ENCODE results near the gene IKZF3.

The IKZF3 gene

DNA sequence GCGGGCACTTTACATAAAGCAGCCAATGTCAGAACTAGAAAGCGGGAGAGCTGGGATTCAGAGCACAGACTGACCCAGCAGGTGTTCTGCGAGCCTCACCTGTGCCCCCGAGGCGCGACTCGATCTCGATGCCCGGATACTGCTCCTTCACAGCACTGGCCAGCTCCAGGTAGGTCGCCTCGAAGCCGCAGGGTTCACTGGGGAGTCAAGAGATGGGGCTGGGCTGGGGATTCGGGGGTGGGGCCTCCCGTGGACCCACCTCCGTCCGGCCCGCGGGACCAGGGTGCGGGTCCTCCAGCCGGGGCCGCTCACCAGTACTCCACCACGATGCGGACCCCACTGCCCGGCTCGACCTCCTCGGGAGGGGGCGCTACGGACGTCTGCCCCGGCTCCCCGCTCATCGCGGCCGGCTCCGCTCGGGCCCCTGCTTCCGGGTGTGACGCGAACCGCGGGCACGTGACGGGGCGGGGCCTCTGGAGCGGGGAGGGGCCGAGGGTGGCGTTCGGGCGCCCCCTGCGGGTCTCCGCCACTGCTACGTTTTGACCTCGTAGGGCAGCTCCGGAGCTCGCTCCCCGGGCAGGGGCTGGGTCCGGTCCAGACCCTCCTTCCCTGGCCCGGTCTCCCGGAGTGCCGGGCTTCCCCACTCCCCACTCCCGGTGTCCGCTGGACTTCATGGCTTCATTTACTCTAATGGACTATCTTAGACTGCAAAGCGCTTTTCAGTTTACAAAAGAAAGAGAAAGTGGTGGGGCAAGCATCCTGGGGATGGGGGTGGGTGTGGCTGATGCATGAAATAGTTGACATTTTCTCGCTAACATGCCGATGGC, 133.8 kb downstream of the IKZF3 start, which contains the start of gene MIEN1 (continued):
- TF ChIP-seq, protein P1, sequence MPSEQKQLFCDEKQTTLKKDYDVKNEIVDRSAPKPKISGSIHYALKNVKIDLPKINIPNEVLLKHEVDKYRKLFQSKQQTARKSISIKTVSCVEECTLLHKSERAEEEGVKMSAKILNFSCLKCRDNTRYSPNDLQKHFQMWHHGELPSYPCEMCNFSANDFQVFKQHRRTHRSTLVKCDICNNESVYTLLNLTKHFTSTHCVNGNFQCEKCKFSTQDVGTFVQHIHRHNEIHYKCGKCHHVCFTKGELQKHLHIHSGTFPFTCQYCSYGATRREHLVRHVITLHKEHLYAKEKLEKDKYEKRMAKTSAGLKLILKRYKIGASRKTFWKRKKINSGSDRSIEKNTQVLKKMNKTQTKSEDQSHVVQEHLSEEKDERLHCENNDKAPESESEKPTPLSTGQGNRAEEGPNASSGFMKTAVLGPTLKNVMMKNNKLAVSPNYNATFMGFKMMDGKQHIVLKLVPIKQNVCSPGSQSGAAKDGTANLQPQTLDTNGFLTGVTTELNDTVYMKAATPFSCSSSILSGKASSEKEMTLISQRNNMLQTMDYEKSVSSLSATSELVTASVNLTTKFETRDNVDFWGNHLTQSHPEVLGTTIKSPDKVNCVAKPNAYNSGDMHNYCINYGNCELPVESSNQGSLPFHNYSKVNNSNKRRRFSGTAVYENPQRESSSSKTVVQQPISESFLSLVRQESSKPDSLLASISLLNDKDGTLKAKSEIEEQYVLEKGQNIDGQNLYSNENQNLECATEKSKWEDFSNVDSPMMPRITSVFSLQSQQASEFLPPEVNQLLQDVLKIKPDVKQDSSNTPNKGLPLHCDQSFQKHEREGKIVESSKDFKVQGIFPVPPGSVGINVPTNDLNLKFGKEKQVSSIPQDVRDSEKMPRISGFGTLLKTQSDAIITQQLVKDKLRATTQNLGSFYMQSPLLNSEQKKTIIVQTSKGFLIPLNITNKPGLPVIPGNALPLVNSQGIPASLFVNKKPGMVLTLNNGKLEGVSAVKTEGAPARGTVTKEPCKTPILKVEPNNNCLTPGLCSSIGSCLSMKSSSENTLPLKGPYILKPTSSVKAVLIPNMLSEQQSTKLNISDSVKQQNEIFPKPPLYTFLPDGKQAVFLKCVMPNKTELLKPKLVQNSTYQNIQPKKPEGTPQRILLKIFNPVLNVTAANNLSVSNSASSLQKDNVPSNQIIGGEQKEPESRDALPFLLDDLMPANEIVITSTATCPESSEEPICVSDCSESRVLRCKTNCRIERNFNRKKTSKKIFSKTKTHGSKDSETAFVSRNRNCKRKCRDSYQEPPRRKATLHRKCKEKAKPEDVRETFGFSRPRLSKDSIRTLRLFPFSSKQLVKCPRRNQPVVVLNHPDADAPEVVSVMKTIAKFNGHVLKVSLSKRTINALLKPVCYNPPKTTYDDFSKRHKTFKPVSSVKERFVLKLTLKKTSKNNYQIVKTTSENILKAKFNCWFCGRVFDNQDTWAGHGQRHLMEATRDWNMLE (tag by site-specific recombination; conservative IDR thresholded peaks at IDR 0.05; ENCODE audit: low read depth), result no peak
- TF ChIP-seq, protein P2, sequence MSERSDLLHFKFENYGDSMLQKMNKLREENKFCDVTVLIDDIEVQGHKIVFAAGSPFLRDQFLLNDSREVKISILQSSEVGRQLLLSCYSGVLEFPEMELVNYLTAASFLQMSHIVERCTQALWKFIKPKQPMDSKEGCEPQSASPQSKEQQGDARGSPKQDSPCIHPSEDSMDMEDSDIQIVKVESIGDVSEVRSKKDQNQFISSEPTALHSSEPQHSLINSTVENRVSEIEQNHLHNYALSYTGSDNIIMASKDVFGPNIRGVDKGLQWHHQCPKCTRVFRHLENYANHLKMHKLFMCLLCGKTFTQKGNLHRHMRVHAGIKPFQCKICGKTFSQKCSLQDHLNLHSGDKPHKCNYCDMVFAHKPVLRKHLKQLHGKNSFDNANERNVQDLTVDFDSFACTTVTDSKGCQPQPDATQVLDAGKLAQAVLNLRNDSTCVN (tag by site-specific recombination; optimal IDR thresholded peaks at IDR 0.05), result peak; percentile 90
- TF ChIP-seq ZNF768 (tag by site-specific recombination; IDR thresholded peaks at IDR 0.05), result no peak
- TF ChIP-seq INSM2 (tag by site-specific recombination; IDR thresholded peaks at IDR 0.05), result 0 out of 2 replicates have a peak, but pooled peaks have one; percentile 35
- no peak for TF ChIP-seq ZNF354C (tag by site-specific recombination; IDR thresholded peaks at IDR 0.05; ENCODE audit: borderline replicate concordance, low read depth)
- TF ChIP-seq SP3 (tag by site-specific recombination; IDR thresholded peaks at IDR 0.05), result peak; percentile 99
- TF ChIP-seq, protein P3, sequence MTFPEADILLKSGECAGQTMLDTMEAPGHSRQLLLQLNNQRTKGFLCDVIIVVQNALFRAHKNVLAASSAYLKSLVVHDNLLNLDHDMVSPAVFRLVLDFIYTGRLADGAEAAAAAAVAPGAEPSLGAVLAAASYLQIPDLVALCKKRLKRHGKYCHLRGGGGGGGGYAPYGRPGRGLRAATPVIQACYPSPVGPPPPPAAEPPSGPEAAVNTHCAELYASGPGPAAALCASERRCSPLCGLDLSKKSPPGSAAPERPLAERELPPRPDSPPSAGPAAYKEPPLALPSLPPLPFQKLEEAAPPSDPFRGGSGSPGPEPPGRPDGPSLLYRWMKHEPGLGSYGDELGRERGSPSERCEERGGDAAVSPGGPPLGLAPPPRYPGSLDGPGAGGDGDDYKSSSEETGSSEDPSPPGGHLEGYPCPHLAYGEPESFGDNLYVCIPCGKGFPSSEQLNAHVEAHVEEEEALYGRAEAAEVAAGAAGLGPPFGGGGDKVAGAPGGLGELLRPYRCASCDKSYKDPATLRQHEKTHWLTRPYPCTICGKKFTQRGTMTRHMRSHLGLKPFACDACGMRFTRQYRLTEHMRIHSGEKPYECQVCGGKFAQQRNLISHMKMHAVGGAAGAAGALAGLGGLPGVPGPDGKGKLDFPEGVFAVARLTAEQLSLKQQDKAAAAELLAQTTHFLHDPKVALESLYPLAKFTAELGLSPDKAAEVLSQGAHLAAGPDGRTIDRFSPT (tag by site-specific recombination; IDR thresholded peaks at IDR 0.05), result no peak
- no peak for TF ChIP-seq ZNF362 (tag by site-specific recombination; IDR thresholded peaks at IDR 0.05)
- TF ChIP-seq, protein P4, sequence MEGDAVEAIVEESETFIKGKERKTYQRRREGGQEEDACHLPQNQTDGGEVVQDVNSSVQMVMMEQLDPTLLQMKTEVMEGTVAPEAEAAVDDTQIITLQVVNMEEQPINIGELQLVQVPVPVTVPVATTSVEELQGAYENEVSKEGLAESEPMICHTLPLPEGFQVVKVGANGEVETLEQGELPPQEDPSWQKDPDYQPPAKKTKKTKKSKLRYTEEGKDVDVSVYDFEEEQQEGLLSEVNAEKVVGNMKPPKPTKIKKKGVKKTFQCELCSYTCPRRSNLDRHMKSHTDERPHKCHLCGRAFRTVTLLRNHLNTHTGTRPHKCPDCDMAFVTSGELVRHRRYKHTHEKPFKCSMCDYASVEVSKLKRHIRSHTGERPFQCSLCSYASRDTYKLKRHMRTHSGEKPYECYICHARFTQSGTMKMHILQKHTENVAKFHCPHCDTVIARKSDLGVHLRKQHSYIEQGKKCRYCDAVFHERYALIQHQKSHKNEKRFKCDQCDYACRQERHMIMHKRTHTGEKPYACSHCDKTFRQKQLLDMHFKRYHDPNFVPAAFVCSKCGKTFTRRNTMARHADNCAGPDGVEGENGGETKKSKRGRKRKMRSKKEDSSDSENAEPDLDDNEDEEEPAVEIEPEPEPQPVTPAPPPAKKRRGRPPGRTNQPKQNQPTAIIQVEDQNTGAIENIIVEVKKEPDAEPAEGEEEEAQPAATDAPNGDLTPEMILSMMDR (tag by site-specific recombination; IDR thresholded peaks at IDR 0.05), result peak; percentile 93
- TF ChIP-seq ZXDB (tag by site-specific recombination; IDR thresholded peaks at IDR 0.05), result peak; percentile 88
- peak; percentile 46; the same call in 1 of the 2 replicates for TF ChIP-seq ZNF561 (tag by site-specific recombination; IDR thresholded peaks at IDR 0.05; ENCODE audit: borderline replicate concordance)
- peak; percentile 95 for TF ChIP-seq ZNF692 (tag by site-specific recombination; IDR thresholded peaks at IDR 0.05)
- TF ChIP-seq PRDM1 (tag by site-specific recombination; IDR thresholded peaks at IDR 0.05), result 0 out of 2 replicates have a peak, but pooled peaks have one; percentile 17
- peak; percentile 78 for TF ChIP-seq ZBTB17 (tag by site-specific recombination; IDR thresholded peaks at IDR 0.05)
- TF ChIP-seq ZNF580 (tag by site-specific recombination; IDR thresholded peaks at IDR 0.05), result peak; percentile 34; the same call in 1 of the 2 replicates
- no peak for TF ChIP-seq ZNF791 (tag by site-specific recombination; IDR thresholded peaks at IDR 0.05)
- TF ChIP-seq ZBTB7A (tag by site-specific recombination; IDR thresholded peaks at IDR 0.05; ENCODE audit: low read depth), result peak; percentile 88; the same call in 1 of the 2 replicates
- TF ChIP-seq ZNF292 (tag by site-specific recombination; IDR thresholded peaks at IDR 0.05; ENCODE audit: borderline replicate concordance, low read depth), result no peak
- TF ChIP-seq KLF1 (tag by site-specific recombination; IDR thresholded peaks at IDR 0.05), result peak; percentile 35; the same call in 1 of the 2 replicates
- TF ChIP-seq YY2 (tag by site-specific recombination; IDR thresholded peaks at IDR 0.05), result no peak
- peak; percentile 26; the same call in 1 of the 2 replicates for TF ChIP-seq MZF1 (tag by site-specific recombination; IDR thresholded peaks at IDR 0.05; ENCODE audit: borderline replicate concordance)
- no peak for TF ChIP-seq ZNF658 (tag by site-specific recombination; IDR thresholded peaks at IDR 0.05)
- TF ChIP-seq ZNF521 (tag by site-specific recombination; IDR thresholded peaks at IDR 0.05), result no peak
